NCI-H187 treated with DMSO at 0.1 percent for 48 hours (cell line): ENCODE results near the gene DNASE1L1.

Source experiments
- DNase-seq: peaks from one replicate; lab custom pipeline; 2025; lab: John Stamatoyannopoulos, UW

Gene DNASE1L1

GRCh38 chrX:154382483-154383069 lies 26.5 kb downstream of the DNASE1L1 start:
- DNase-seq: no peak

GRCh38 chrX:154381271-154381670 lies 27.8 kb downstream of the DNASE1L1 start:
- DNase-seq: no peak

GRCh38 chrX:154380787-154381186 lies 28.3 kb downstream of the DNASE1L1 start:
- no peak for DNase-seq

- DNase-seq: no peak
Observed at GRCh38 chrX:154380153-154380552, 28.9 kb downstream of the DNASE1L1 start.

GRCh38 chrX:154379569-154379951 lies 29.5 kb downstream of the DNASE1L1 start:
- DNase-seq: no peak

GRCh38 chrX:154378799-154379568 lies 30.1 kb downstream of the DNASE1L1 start, which contains the start of gene EMD:
EMD (plus strand) TSS chrX:154379295; CDS start chrX:154379485, 190 bp downstream.
- DNase-seq: peak; percentile 94

- DNase-seq: no peak
Observed at GRCh38 chrX:154378059-154378798, 30.8 kb downstream of the DNASE1L1 start.

GRCh38 chrX:154376774-154377173 lies 32.3 kb downstream of the DNASE1L1 start:
- no peak for DNase-seq

GRCh38 chrX:154375156-154375504 lies 33.9 kb downstream of the DNASE1L1 start:
- no peak for DNase-seq

- DNase-seq: no peak
Observed at GRCh38 chrX:154374313-154375155, 34.5 kb downstream of the DNASE1L1 start, which contains the start of gene FLNA. FLNA (minus strand) TSS chrX:154374634; CDS start chrX:154371245, 3,389 bp downstream.

GRCh38 chrX:154373340-154374306 lies 35.4 kb downstream of the DNASE1L1 start:
- DNase-seq: no peak

GRCh38 chrX:154372612-154373022 lies 36.4 kb downstream of the DNASE1L1 start:
- no peak for DNase-seq

- DNase-seq: no peak
Observed at GRCh38 chrX:154371789-154372300, 37.2 kb downstream of the DNASE1L1 start.

- peak; percentile 59 for DNase-seq
Observed at GRCh38 chrX:154371017-154371788, 37.9 kb downstream of the DNASE1L1 start.

GRCh38 chrX:154370300-154371016 lies 38.6 kb downstream of the DNASE1L1 start:
- DNase-seq: no peak

- DNase-seq: no peak
Observed at GRCh38 chrX:154369449-154370299, 39.4 kb downstream of the DNASE1L1 start.

- no peak for DNase-seq
Observed at GRCh38 chrX:154368630-154369448, 40.2 kb downstream of the DNASE1L1 start.
